ENCODE results near the gene ARFGEF3. TPM values are rescaled to one million over a fixed set of nuclear protein-coding genes. Genes with fewer than 3 reads are reported as not detected.

Gene ARFGEF3
- total RNA-seq, 1 experiment from 2014 or later = 0.71 TPM

DNA sequence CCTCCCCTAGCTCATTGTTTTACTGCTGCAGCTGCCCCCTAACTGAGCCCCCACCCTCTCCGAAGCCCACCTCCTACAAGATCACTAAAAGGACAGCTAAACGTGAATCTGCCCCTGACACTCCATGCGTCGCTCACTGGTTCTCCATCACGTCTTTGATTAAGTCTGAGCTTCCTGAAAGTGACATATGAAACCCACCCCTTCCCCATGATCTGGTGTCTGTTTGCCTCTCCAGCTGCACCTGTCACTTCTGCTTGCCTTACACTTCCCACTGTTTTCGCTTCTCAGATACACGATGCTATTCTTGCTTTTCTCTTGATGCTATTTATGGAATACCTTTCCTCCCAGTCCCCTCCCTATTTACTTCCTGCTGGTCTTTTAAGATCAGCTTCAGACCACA, 46.5 kb upstream of the ARFGEF3 start:
- BruUV-seq (replicated peaks) = no TSS peak
- H3K27ac ChIP-seq (ENCODE audit: low read depth, low read length, poor library complexity, severe bottlenecking) = no peak overlapping the region
- DNase-seq (ENCODE audit: low spot score) = no peak
- ChIA-PET POLR2A (ENCODE audit: low non-redundant PET) (no interaction called here), CTCF (interaction anchor here (0.7 to 2.4 kb wide), 3 partner anchors 22 to 280 kb away, joined by 3 to 15 read pairs (median 3); no protein-coding TSS in a partner anchor)
- no peak overlapping the region for H3K4me3 ChIP-seq (ENCODE audit: low read depth, low read length, poor library complexity, severe bottlenecking)
- no peaks in the 10 kb centered on the region for H3K4me1 ChIP-seq (ENCODE audit: insufficient read depth, low read length, poor library complexity, severe bottlenecking)
- H3K9me3 ChIP-seq (ENCODE audit: low read depth, low read length, poor library complexity, severe bottlenecking) = no peaks in the 10 kb centered on the region
- no peak for TF ChIP-seq EZH2 (IDR thresholded peaks at IDR 0.05; ENCODE audit: borderline replicate concordance, low read depth, low read length, poor library complexity, severe bottlenecking)
- no peak for TF ChIP-seq CTCF (conservative IDR thresholded peaks at IDR 0.05; ENCODE audit: low read depth, low read length)
- no peaks in the 10 kb centered on the region for H3K27me3 ChIP-seq (replicated peaks; ENCODE audit: insufficient read depth, low read depth, low read length, poor library complexity)
- no peaks in the 10 kb centered on the region for H3K36me3 ChIP-seq (ENCODE audit: insufficient read depth, low read length, poor library complexity, severe bottlenecking)
- intact Hi-C loops (cut with micrococcal nuclease; ENCODE audit: unreplicated experiment) = loop anchor here (5.0 to 10.0 kb wide), 2 partner anchors 400 to 657 kb away; partner anchors contain the start of gene CCDC28A

DNA sequence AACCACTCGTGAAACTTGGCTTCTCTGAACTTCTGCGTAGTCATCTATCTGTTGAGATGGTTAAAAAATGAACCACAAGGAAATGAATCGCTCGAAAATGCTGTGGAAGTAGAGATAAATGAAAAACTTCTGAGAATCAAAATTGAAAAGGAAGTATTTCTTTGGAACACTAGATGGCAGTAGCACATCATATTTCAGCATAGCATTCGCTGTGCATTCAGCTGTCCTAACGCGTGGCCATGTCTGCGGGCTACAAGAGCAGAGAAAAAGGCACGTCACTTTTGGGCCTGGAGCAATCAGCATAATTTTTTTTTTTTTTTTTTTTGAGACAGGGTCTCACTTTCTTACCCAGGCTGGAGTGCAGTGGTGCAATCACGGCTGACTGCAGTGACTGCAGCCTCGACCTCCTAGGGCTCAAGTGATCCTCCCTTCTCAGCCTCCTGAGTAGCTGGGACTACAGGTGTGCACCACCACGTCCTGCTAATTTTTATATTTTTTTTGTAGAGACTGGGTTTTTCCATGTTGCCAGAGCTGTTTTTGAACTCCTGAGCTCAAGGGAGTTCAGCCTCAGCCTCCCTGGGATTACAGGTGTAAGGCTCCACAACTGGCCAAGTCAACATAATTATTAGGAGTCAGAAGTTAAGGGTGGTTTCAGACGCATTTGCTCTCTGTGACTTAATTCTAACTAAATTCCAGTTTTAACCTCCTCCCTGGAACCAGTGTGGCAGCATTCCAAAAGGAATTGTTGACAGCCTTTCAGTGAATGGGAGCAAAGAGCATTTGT, 45.7 kb upstream of the ARFGEF3 start:
- Histone ChIP-seq H3K9me3 (ENCODE audit: low read depth, low read length, poor library complexity, severe bottlenecking) (no peaks in the 10 kb centered on the region), H3K4me3 (ENCODE audit: low read depth, low read length, poor library complexity, severe bottlenecking) (no peak overlapping the region), H3K27ac (ENCODE audit: low read depth, low read length, poor library complexity, severe bottlenecking) (no peak overlapping the region), H3K4me1 (ENCODE audit: insufficient read depth, low read length, poor library complexity, severe bottlenecking) (no peaks in the 10 kb centered on the region), H3K36me3 (ENCODE audit: insufficient read depth, low read length, poor library complexity, severe bottlenecking) (no peaks in the 10 kb centered on the region), H3K27me3 (replicated peaks; ENCODE audit: insufficient read depth, low read depth, low read length, poor library complexity) (no peaks in the 10 kb centered on the region)
- POLR2A ChIA-PET (ENCODE audit: low non-redundant PET) = no interaction called here
- intact Hi-C loops (cut with micrococcal nuclease; ENCODE audit: unreplicated experiment) = loop anchor here (2.0 to 10.0 kb wide), 6 partner anchors 289 to 1249 kb away; partner anchors contain the start of genes CCDC28A and HEBP2
- TF ChIP-seq EZH2 (IDR thresholded peaks at IDR 0.05; ENCODE audit: borderline replicate concordance, low read depth, low read length, poor library complexity, severe bottlenecking) (no peak), CTCF (conservative IDR thresholded peaks at IDR 0.05; ENCODE audit: low read depth, low read length) (peak; percentile 70)
- CTCF ChIA-PET = interaction anchor here (0.6 to 2.4 kb wide), 6 partner anchors 95 to 650 kb away, joined by 3 to 15 read pairs (median 3); no protein-coding TSS in a partner anchor
- DNase-seq (ENCODE audit: low spot score) = peak; percentile 77
- no TSS peak for BruUV-seq (replicated peaks)

DNA sequence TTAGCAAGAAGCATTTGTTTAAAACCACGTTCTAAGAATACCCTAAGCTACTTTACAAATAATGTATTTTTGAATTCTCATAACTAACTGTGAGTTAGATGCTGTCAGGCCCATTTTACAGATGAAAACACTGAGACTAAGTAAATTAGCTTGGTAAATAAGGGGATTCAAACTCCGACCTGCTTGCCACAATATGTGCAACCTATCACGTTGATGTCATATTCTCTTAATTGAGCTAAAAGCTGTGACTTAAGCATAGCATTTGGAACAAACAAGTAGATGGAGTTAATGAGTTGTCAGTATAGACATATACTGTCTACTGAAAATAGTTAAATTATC, 45.1 kb upstream of the ARFGEF3 start:
- no TSS peak for BruUV-seq (replicated peaks)
- Histone ChIP-seq H3K4me1 (ENCODE audit: insufficient read depth, low read length, poor library complexity, severe bottlenecking) (no peaks in the 10 kb centered on the region), H3K27ac (ENCODE audit: low read depth, low read length, poor library complexity, severe bottlenecking) (no peak overlapping the region), H3K27me3 (replicated peaks; ENCODE audit: insufficient read depth, low read depth, low read length, poor library complexity) (no peaks in the 10 kb centered on the region), H3K36me3 (ENCODE audit: insufficient read depth, low read length, poor library complexity, severe bottlenecking) (no peaks in the 10 kb centered on the region), H3K9me3 (ENCODE audit: low read depth, low read length, poor library complexity, severe bottlenecking) (no peaks in the 10 kb centered on the region), H3K4me3 (ENCODE audit: low read depth, low read length, poor library complexity, severe bottlenecking) (no peak overlapping the region)
- CTCF ChIA-PET = interaction anchor here (0.9 to 2.4 kb wide), 4 partner anchors 112 to 649 kb away, joined by 3 to 15 read pairs (median 4); no protein-coding TSS in a partner anchor
- intact Hi-C loops (cut with micrococcal nuclease; ENCODE audit: unreplicated experiment) = loop anchor here (2.0 to 10.0 kb wide), 6 partner anchors 288 to 1248 kb away; partner anchors contain the start of genes CCDC28A and HEBP2
- TF ChIP-seq CTCF (conservative IDR thresholded peaks at IDR 0.05; ENCODE audit: low read depth, low read length) (no peak), EZH2 (IDR thresholded peaks at IDR 0.05; ENCODE audit: borderline replicate concordance, low read depth, low read length, poor library complexity, severe bottlenecking) (no peak)
- POLR2A ChIA-PET (ENCODE audit: low non-redundant PET) = no interaction called here
- DNase-seq (ENCODE audit: low spot score) = no peak

Data from A673 (cell line).